HepG2 (cell line): ENCODE data around the gene ITPK1. TPM values are rescaled to one million over a fixed set of nuclear protein-coding genes. Genes with fewer than 3 reads are reported as not detected.

Experiments used
- ATAC-seq: fragments of 200-7000 bp; cut with Tn5 transposase; 3 replicates; pipeline ENCODE4 v1.9.1; 2020; ENCODE audit warnings: mild to moderate bottlenecking, moderate library complexity
- BruUV-seq: library from RNA; stranded (reverse); fragments of 400-500 nt; replicated peaks from 2 replicates; lab custom pipeline; 2021; lab: Mats Ljungman, UMichigan
- CTCF ChIA-PET: fragments of 300-600 bp; formaldehyde crosslinking; extraction: SDS; loops from one replicate; lab custom pipeline; 2021; ENCODE audit warnings: low total read pairs, inconsistent platforms, low intra/inter-chr PET ratio; lab: Yijun Ruan, JAX
- POLR2A ChIA-PET: fragments of 350-600 bp; sonication (Branson Sonifier 250); formaldehyde crosslinking; loops from one replicate; lab custom pipeline; 2020; ENCODE audit warnings: antibody characterized with exemption, inconsistent platforms; lab: Yijun Ruan, JAX
- DNase-seq: peaks from one replicate; pipeline ENCODE4 v3.0.0-alpha.2; 2015; ENCODE audit warnings: low spot score
- FAIRE-seq: peaks from 3 replicates; lab custom pipeline; 2011; peaks lifted over from hg19 to GRCh38; lab: Jason Lieb, UNC
- H2AFZ ChIP-seq: one replicate; pipeline ENCODE4 v1.6.1; 2011; ENCODE audit warnings: low read length, inconsistent platforms
- H3K27ac ChIP-seq: fragments of 300-600 bp; 3 replicates; pipeline ENCODE4 v1.8.0; 2011; ENCODE audit warnings: mixed run types, mild to moderate bottlenecking, mixed read lengths, low read length, inconsistent platforms; ENCODE audit not compliant: insufficient read depth; ENCODE audit errors: extremely low read length
- H3K27me3 ChIP-seq, 2 experiments: fragments of 200-600 bp in 1 of 2; 2 replicates in 1 of 2; 3 replicates in 1 of 2; pipeline versions ENCODE4 v1.6.0 to v1.8.0; 2011; ENCODE audit warnings: low read length in 2 of 2, mild to moderate bottlenecking in 2 of 2, moderate library complexity in 2 of 2, inconsistent platforms in 1 of 2; ENCODE audit not compliant: insufficient read depth in 2 of 2, control insufficient read depth in 1 of 2
- H3K36me3 ChIP-seq, 2 experiments: fragments of 200-600 bp in 1 of 2; replicated peaks in 1 of 2; 2 replicates in 1 of 2; 3 replicates in 1 of 2; pipeline versions ENCODE4 v1.5.1 to v1.8.0; 2011; ENCODE audit warnings: low read length in 2 of 2, inconsistent platforms in 1 of 2; ENCODE audit not compliant: insufficient read depth in 2 of 2, control insufficient read depth in 1 of 2
- H3K4me1 ChIP-seq: 2 replicates; pipeline ENCODE4 v1.5.1; 2012; ENCODE audit warnings: low read length, inconsistent platforms; ENCODE audit not compliant: insufficient read depth
- H3K4me2 ChIP-seq: 2 replicates; pipeline ENCODE4 v1.6.0; 2011; ENCODE audit warnings: low read depth, low read length, inconsistent platforms
- H3K4me3 ChIP-seq, 3 experiments: fragments of 200-600 bp in 1 of 3; sonication (generic), shearing (Covaris generic) in 1 of 3; replicated peaks in 1 of 3; 2 replicates each; pipeline ENCODE4 v1.5.1; 2011 to 2016; ENCODE audit warnings: low read length in 3 of 3, inconsistent platforms in 2 of 3, low read depth in 2 of 3, mild to moderate bottlenecking in 2 of 3, control low read depth in 1 of 3, mixed read lengths in 1 of 3; ENCODE audit not compliant: insufficient read depth in 1 of 3
- H3K79me2 ChIP-seq: one replicate; pipeline ENCODE4 v1.6.1; 2011; ENCODE audit warnings: low read length, inconsistent platforms; ENCODE audit not compliant: insufficient read depth
- H3K9ac ChIP-seq: 2 replicates; pipeline ENCODE4 v1.6.0; 2011; ENCODE audit warnings: mild to moderate bottlenecking, low read depth, low read length, inconsistent platforms; ENCODE audit not compliant: insufficient read depth
- H3K9me3 ChIP-seq: 2 replicates; pipeline ENCODE4 v1.5.1; 2012; ENCODE audit warnings: mild to moderate bottlenecking, low read length
- H4K20me1 ChIP-seq: 2 replicates; pipeline ENCODE4 v1.6.0; 2011; ENCODE audit warnings: inconsistent platforms, mild to moderate bottlenecking, low read length, moderate library complexity; ENCODE audit not compliant: insufficient read depth
- GPN1 ChIP-seq: sonication (generic); formaldehyde crosslinking; IDR thresholded peaks from 2 replicates; pipeline ENCODE4 v1.5.1; 2020; ENCODE audit warnings: missing genetic modification reagents, borderline replicate concordance
- HHEX ChIP-seq: IDR thresholded peaks from 2 replicates; pipeline ENCODE4 v1.6.1; 2016; ENCODE audit warnings: control low read depth
- HNF4G ChIP-seq, 2 experiments: sonication (generic) in 1 of 2; formaldehyde crosslinking in 1 of 2; IDR thresholded peaks; 2 replicates each; pipeline versions ENCODE4 v1.4.0 to v1.6.1; 2011 to 2020; ENCODE audit warnings: borderline replicate concordance in 2 of 2, low read depth in 2 of 2, mild to moderate bottlenecking in 2 of 2, low read length in 1 of 2, missing genetic modification reagents in 1 of 2, moderate library complexity in 1 of 2
- HNRNPH1 ChIP-seq: fragments of 200-400 bp; formaldehyde crosslinking; optimal IDR thresholded peaks from 2 replicates; pipeline ENCODE3; 2017; ENCODE audit warnings: mild to moderate bottlenecking, low read depth, low read length
- NR2C2 ChIP-seq: sonication (generic); formaldehyde crosslinking; IDR thresholded peaks from 2 replicates; pipeline ENCODE4 v1.4.0; 2020; ENCODE audit warnings: missing genetic modification reagents, mild to moderate bottlenecking, moderate library complexity, borderline replicate concordance
- SETDB1 ChIP-seq: sonication (generic); formaldehyde crosslinking; IDR thresholded peaks from 2 replicates; pipeline ENCODE4 v1.5.1; 2020; ENCODE audit warnings: missing genetic modification reagents, mild to moderate bottlenecking, borderline replicate concordance
- SIX4 ChIP-seq: sonication (generic); formaldehyde crosslinking; IDR thresholded peaks from 2 replicates; pipeline ENCODE4 v1.4.0; 2020; ENCODE audit warnings: missing genetic modification reagents
- SOX5 ChIP-seq: IDR thresholded peaks from 2 replicates; pipeline ENCODE4 v1.6.1; 2016; ENCODE audit warnings: borderline replicate concordance
- ZNF331 ChIP-seq: sonication (generic); formaldehyde crosslinking; IDR thresholded peaks from 2 replicates; pipeline ENCODE4 v1.4.0; 2020; ENCODE audit warnings: missing genetic modification reagents
- ZNF34 ChIP-seq: sonication (generic); formaldehyde crosslinking; IDR thresholded peaks from 2 replicates; pipeline ENCODE4 v1.4.0; 2020; ENCODE audit warnings: mild to moderate bottlenecking, missing genetic modification reagents, borderline replicate concordance
- ZNF546 ChIP-seq: sonication (generic); formaldehyde crosslinking; conservative IDR thresholded peaks from 2 replicates; pipeline ENCODE4 v1.8.1; 2023; ENCODE audit warnings: mild to moderate bottlenecking, missing genetic modification reagents
- ZNF776 ChIP-seq: sonication (generic); formaldehyde crosslinking; IDR thresholded peaks from 2 replicates; pipeline ENCODE4 v1.4.0; 2020; ENCODE audit warnings: mild to moderate bottlenecking, missing genetic modification reagents
- ZNF782 ChIP-seq: sonication (generic); formaldehyde crosslinking; IDR thresholded peaks from 2 replicates; pipeline ENCODE4 v1.4.0; 2020; ENCODE audit warnings: missing genetic modification reagents, mild to moderate bottlenecking, borderline replicate concordance
- WGBS: methylation state at CpG from one replicate; pipeline ENCODE4 v1.1.6; 2017; ENCODE audit warnings: low lambda C conversion rate; 5-methylcytosine and 5-hydroxymethylcytosine counted together
- in situ Hi-C: cut with HindIII; loops from 2 replicates; pipeline ENCODE4 v1.10.0; 2017; ENCODE audit warnings: low pct_unique_long_range_greater_than_20kb; ENCODE audit not compliant: extremely low pct_ligation_motif_present
- intact Hi-C: fragments of 100-400 bp; cut with micrococcal nuclease; formaldehyde crosslinking; loops from one replicate; pipeline ENCODE4 v1.10.0; 2022; ENCODE audit not compliant: unreplicated experiment
- polyA plus RNA-seq, 8 experiments: library from polyadenylated mRNA; depleted of rRNA in 3 of 8; stranded (reverse) in 7 of 8; unstranded in 1 of 8; fragments of >200 nt; fragmentation: Illumina TruSeq in 4 of 8; extraction: Trizol in 4 of 8; gene quantifications; 2 replicates each; pipeline versions ENCODE4 v1.2.1 to v1.2.3, GENCODE V29; 2011 to 2016; ENCODE audit warnings: low read depth in 4 of 8, missing spikeins in 1 of 8, mixed read lengths in 1 of 8; ENCODE audit not compliant: insufficient read depth in 1 of 8
- total RNA-seq, 5 experiments: library from RNA; depleted of rRNA; stranded (reverse); fragments of >200 nt; fragmentation: Illumina TruSeq; extraction: Trizol; gene quantifications; 2 replicates each; pipeline ENCODE4 v1.2.3, GENCODE V29; 2016; ENCODE audit warnings: low read depth in 1 of 5
- TF ChIP-seq, protein P1 (sequence below): sonication (generic); formaldehyde crosslinking; IDR thresholded peaks from 2 replicates; pipeline ENCODE4 v1.4.0; 2020; ENCODE audit warnings: missing genetic modification reagents
- TF ChIP-seq, protein P2 (sequence below): sonication (generic); formaldehyde crosslinking; IDR thresholded peaks from 2 replicates; pipeline ENCODE4 v1.5.1; 2020; ENCODE audit warnings: missing genetic modification reagents, mild to moderate bottlenecking, borderline replicate concordance

ITPK1 gene
- total and polyA plus RNA-seq, 2 of the 13 experiments (the other 11 are each of a cell fraction or from before 2014, with no cell fraction given): 20.5 to 47.5 TPM

DNA sequence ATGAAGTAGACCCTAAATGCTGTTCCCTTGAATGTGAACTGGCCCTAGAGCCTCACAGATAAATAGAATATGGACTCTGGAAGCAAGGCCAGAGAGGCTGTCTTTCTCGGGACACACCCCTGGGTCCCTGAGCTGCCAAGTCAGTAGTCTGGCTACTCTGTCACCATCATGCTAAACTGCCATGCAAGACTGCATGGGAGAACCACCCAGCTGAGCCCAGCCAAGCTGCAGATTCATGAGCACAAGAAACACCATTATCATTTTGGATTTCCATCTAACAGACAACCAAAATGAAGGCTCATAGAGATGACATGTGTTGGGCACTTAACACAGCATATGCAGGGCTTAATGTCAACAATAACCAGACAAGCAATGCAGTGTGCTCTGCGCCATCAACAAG is 139.5 kb downstream of the ITPK1 start:
- WGBS: no CpG with 5 or more reads among the region's 2 CpGs
- Histone ChIP-seq H3K36me3 (peaks cover 0 to 16% of the 10 kb centered on the region in 2 experiments; a peak in 2 of 5 replicates), H3K4me2 (no peak overlapping the region), H3K9me3 (peaks cover 22% of the 10 kb centered on the region), H4K20me1 (no peaks in the 10 kb centered on the region), H3K27ac (no peak overlapping the region), H2AFZ (no peak overlapping the region), H3K79me2 (no peaks in the 10 kb centered on the region), H3K27me3 (no peaks in the 10 kb centered on the region), H3K9ac (no peak overlapping the region), H3K4me3 (no peak overlapping the region), H3K4me1 (no peaks in the 10 kb centered on the region)
- ChIA-PET POLR2A (no interaction called here), CTCF (no interaction called here)
- ATAC-seq: no peak
- intact Hi-C loops (no loop called here), in situ Hi-C loops (no loop called here)
- BruUV-seq: no TSS peak
- no peak for FAIRE-seq
- no peak for DNase-seq
- TF ChIP-seq ZNF776 (CRISPR knock-in tag) (no peak), ZNF782 (no peak), SETDB1 (CRISPR knock-in tag) (no peak), ZNF331 (CRISPR knock-in tag) (peak; percentile 98)
- TF ChIP-seq, all 625 proteins: peak for 1

DNA sequence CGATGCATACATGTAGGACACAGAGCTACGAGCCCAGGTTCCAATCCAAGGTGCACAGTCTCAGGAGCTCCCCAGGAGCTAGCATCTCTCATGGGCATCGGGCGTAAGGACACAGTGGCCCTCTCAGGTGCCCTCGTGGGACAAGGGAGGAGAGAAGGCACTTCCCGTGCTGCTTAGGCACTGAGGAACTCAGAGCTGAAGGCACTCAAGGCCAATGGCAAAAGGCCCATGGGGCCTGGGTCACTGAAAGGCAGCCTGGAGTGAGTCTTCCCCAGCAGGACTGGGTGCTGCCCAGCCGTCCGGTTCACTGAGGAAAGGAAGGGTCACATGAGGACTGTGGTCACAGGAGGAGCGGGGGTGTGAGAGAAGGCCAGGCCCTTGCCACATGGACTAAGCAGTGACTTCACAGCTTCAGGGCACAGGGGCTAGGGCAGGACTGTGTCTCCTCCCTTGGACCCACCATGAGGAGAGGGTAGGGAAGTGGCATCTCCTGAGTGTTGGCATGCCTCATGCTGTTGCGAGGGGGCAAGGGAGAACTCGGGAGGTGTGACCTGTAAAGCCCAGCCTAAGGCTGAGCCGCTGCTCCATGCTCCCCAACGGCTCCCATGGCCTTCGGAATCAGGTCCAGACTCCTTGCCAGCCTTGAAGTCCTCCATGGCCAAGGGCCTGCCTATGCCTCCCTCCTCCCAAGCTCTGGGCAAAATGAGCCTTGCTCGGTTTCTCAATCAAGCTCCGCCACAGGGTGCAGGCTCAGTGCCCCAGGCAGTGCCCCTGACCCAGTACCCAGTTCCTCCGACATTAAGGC is 141.0 kb downstream of the ITPK1 start:
- H3K9me3 ChIP-seq: peaks cover 18% of the 10 kb centered on the region
- H3K4me2 ChIP-seq: no peak overlapping the region
- no peak overlapping the region for H3K9ac ChIP-seq
- ATAC-seq (no peak; the same call in 2 of the 3 replicates), DNase-seq (no peak), FAIRE-seq (no peak)
- H3K27ac ChIP-seq: no peak overlapping the region
- POLR2A ChIA-PET: no interaction called here
- H4K20me1 ChIP-seq: no peaks in the 10 kb centered on the region
- peaks cover 0 to 16% of the 10 kb centered on the region in 2 experiments; a peak in 2 of 5 replicates for H3K36me3 ChIP-seq
- CTCF ChIA-PET: no interaction called here
- H3K27me3 ChIP-seq: no peaks in the 10 kb centered on the region
- WGBS: 98% methylated on average over 8 of the region's 17 CpGs
- in situ Hi-C loops: no loop called here
- H3K79me2 ChIP-seq: no peaks in the 10 kb centered on the region
- intact Hi-C loops: loop anchor here (5.0 kb wide), 1 partner anchor 163 kb away; no protein-coding TSS in a partner anchor
- peaks cover 6% of the 10 kb centered on the region for H3K4me1 ChIP-seq
- no TSS peak for BruUV-seq
- no peak overlapping the region for H2AFZ ChIP-seq
- H3K4me3 ChIP-seq: no peak overlapping the region
- TF ChIP-seq, protein P1, sequence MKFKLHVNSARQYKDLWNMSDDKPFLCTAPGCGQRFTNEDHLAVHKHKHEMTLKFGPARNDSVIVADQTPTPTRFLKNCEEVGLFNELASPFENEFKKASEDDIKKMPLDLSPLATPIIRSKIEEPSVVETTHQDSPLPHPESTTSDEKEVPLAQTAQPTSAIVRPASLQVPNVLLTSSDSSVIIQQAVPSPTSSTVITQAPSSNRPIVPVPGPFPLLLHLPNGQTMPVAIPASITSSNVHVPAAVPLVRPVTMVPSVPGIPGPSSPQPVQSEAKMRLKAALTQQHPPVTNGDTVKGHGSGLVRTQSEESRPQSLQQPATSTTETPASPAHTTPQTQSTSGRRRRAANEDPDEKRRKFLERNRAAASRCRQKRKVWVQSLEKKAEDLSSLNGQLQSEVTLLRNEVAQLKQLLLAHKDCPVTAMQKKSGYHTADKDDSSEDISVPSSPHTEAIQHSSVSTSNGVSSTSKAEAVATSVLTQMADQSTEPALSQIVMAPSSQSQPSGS (CRISPR knock-in tag): no peak
- TF ChIP-seq HNRNPH1: no peak
- no peak for TF ChIP-seq NR2C2 (CRISPR knock-in tag)
- TF ChIP-seq GPN1 (CRISPR knock-in tag): no peak
- TF ChIP-seq ZNF34 (CRISPR knock-in tag): no peak
- no peak for TF ChIP-seq HNF4G (IDR thresholded peaks at IDR 0.05; ENCODE audit: borderline replicate concordance, low read depth, low read length)
- TF ChIP-seq HNF4G (CRISPR knock-in tag; IDR thresholded peaks at IDR 0.05; ENCODE audit: borderline replicate concordance, low read depth): no peak
- TF ChIP-seq, protein P2, sequence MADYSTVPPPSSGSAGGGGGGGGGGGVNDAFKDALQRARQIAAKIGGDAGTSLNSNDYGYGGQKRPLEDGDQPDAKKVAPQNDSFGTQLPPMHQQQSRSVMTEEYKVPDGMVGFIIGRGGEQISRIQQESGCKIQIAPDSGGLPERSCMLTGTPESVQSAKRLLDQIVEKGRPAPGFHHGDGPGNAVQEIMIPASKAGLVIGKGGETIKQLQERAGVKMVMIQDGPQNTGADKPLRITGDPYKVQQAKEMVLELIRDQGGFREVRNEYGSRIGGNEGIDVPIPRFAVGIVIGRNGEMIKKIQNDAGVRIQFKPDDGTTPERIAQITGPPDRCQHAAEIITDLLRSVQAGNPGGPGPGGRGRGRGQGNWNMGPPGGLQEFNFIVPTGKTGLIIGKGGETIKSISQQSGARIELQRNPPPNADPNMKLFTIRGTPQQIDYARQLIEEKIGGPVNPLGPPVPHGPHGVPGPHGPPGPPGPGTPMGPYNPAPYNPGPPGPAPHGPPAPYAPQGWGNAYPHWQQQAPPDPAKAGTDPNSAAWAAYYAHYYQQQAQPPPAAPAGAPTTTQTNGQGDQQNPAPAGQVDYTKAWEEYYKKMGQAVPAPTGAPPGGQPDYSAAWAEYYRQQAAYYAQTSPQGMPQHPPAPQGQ (CRISPR knock-in tag): no peak
- no peak for TF ChIP-seq ZNF546
- TF ChIP-seq SIX4: no peak
- no peak for TF ChIP-seq SOX5 (CRISPR knock-in tag)
- TF ChIP-seq HHEX: no peak
